Right kidney (tissue), 1 donor: ENCODE data around the gene COA1.

Experiments
- DNase-seq: peaks from one replicate; pipeline ENCODE4 v3.0.0-alpha.2; 2016

COA1 gene

DNA sequence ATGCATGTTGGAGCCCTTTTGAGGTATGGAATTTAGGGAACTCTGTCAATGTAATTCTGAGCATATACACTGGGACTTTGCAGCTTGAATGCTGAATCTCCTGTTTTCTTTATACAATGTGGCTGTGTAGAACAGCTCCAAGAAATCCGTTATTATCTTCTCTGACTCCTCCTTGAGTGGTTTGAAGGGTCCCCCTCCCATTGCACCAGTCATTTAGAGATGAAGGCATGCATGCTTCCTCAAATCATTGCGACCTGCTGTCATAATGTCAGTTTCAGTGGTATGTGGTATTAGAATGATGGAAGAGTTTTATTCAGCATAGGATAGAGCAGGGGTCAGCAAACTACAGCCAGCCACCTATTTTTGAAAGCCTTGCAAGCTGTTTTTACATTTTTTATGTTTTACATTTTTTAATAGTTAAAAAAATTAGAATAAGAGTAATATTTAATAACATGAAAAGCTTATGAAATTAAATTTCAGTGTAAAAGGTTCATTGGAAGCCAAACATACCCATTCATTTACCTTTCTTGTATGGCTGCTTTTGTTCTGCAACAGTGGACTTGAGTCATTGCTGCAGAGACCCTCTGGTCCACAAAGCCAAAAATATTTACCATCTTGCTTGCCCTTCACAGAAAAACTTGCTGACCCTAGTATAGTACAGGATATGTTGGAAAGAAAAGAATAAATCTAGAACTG lies 138.3 kb downstream of the COA1 start:
- DNase-seq, result no peak

DNA sequence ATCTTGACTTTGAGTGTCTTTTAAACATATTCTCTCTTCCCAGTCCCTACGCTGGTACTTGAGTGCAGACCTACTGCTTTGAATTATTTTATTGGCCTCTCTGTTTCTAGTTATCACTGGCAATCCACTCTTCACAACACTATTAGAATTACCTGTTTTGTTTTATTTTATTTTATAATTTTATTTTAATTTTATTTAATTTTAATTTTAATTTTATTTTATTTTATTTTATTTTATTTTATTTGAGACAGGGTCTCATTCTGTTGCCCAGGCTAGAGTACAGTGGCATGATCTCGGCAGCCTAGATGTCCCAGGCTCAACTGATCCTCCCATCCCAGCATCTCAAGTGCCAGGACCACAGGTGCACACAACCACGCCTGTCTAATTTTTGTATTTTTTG lies 139.6 kb downstream of the COA1 start:
- DNase-seq, result no peak
